Central memory CD4-positive, alpha-beta T cell (primary cell): ENCODE measurements around the gene NPIPA1.
"Not testable (repeated sequence)": the region's sequence is repeated elsewhere in the genome, so short reads cannot be mapped to it uniquely, and the experiment has no call there.

Experiments
- DNase-seq: peaks from one replicate; pipeline ENCODE4 v3.0.0; 2022

The NPIPA1 gene

DNA sequence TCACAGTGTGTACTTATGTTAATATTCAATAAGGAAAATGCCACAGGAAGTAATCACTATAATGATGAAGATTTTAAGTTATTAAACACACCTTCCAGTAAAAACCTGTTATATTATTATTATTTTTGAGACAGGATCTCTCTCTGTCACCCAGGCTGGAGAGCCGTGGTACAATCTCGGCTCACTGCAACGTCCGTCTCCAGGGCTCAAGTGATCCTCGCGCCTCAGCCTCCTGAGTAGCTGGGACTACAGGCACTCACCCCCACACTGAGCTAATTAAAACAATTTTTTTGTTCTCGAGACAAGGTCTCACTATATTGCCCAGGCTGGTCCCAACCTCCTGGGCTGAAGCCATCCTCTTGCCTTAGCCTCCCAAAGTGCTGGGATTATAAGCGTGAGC lies 41.0 kb downstream of the NPIPA1 start:
- not testable (repeated sequence) for DNase-seq

DNA sequence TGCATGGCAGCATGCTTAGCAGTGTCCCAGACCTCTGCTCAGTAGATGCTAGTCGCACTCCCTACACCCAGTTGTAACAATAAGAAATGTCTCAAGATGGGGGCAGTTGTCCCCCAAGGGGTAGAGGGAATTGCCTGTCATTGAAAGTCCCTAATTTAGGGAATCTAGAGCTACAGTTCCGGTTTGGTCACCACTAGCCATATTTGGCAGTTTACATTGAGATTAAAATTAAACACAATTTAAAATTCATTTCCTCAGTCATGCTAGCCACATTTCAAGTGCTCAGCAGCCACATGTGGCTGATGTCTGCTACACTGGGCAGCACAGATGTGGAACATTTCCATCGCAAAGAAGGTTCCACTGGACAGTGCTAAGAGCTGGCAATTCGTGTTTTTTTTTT lies 41.7 kb downstream of the NPIPA1 start:
- DNase-seq = not testable (repeated sequence)

DNA sequence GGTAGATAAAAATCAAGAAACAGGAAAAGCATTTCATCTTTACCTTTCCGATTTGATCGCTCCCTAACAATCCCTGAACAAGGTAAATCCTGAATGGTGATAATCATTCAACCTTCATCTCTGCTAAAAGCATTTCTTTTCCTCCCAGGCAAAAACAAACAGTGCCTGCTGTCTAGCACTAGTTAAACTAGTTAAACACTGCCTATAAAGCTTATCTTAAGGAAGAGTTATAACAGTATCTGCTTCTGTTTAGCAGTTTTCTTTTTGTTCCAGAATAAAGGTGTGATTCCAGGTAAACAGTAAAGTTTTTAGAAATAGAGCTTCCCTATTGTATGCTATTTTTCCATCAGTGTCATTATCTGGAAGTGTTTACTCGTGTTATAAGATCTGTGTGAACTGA lies 44.0 kb downstream of the NPIPA1 start:
- DNase-seq = not testable (repeated sequence)

DNA sequence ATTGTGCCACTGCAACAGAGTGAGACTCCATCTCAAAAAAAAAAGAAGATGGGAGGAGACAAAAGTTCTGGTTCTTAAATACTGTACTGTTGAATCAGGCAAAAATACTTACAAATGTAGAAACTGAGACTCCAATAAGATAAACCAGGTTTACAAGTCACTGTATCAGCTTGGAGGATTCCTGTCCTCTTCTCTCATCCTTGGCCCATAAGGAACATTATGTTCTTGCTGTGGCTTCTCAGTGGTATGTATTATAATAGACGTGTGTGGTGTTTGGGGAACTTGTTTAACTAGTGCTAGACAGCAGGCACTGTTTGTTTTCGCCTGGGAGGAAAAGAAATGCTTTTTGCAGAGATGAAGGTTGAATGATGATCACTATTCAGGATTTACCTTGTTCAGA lies 45.3 kb downstream of the NPIPA1 start:
- DNase-seq = not testable (repeated sequence)

DNA sequence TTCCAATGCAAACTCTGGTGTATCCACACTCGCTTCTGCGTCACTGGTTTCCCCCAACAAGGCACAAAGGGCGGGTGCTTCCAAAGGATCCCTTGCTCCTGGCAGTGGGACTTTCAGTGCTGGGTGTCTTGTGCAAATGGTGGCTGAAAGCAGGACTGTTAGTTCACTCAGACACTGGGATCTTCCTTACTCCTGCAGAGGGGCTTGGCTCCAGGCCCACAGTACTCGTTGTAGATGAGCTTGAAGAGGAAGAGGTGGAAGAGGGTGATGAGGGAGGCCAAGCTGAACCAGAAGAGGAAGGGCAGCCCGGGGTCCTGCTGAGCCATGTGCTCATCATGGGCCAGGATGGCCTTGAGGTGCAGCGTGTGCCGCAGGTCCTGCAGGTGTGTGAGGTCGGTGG lies 50.8 kb downstream of the NPIPA1 start:
- DNase-seq = not testable (repeated sequence)

DNA sequence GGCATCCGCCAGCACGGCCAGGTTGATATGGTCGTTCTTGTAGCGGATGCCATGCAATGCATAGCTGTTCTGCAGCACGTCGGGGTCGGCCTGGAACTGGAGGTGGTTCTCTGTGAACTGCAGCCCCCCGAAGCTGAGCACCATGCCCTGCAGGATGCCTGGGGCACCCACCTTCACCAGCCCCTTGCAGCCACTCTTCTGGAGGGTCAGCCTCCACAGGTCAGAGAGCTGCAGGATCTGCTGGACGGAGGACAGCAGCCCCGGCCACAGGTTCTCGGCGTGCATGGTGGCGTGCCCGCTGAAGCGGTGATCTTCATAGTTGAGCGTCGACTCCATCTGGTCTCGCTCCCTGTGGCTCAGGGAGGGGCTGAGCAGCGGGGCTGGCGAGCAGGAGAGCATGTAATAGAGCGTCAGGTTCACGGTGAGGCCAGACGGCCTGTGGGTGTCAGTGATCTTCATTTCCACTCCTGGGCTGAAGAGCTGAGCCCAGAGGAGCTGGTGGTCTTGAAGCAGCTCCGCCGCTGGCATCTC lies 51.5 kb downstream of the NPIPA1 start:
- DNase-seq = not testable (repeated sequence)

DNA sequence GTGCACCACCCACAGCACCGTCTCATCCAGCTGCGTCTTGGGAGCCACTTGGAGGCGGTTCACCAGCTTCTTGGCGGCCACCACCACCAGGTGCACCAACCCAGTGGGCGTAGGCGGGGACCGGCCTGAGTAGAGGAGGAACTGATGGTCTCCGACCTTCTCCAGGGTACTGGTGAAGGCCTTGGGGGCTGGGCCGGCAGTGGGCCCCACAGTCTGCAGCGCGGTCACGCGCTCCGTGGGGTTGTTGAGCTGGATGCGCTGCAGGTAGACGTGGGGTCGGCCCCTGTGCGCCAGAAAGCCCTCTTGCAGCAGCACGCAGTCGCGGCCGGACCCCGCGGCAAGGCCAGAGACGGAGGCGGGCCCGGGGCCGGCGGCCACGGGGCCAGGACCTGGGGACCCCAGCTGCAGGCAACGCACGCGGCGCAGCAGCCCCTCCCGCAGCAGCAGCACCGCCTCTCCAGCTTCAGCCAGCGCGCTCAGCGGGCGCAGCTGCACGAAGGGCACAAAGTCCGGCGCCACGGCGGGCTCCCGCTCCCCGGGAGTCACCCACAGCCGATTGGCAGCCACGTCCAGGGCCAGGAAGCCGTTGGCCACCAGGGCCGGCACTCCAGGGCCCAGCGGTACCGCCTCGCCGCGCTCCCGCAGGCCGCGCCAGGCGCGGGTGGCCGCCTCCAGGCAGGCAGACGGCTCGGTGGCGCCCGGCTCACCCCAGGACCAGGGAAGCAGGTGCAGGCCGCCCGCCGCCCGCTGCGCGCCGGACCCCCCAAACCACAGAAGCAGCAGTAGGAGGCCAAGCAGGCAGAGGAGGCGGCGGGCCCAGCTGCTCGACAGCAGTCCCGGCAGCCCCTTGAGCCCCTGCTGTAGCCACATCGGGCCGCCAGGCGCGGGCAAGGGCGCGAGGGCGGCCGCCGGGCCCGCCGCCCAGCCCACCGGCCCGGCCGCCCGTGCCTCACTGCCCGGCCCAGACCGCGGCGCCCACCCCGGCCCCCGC lies 52.3 kb downstream of the NPIPA1 start:
- not testable (repeated sequence) for DNase-seq

DNA sequence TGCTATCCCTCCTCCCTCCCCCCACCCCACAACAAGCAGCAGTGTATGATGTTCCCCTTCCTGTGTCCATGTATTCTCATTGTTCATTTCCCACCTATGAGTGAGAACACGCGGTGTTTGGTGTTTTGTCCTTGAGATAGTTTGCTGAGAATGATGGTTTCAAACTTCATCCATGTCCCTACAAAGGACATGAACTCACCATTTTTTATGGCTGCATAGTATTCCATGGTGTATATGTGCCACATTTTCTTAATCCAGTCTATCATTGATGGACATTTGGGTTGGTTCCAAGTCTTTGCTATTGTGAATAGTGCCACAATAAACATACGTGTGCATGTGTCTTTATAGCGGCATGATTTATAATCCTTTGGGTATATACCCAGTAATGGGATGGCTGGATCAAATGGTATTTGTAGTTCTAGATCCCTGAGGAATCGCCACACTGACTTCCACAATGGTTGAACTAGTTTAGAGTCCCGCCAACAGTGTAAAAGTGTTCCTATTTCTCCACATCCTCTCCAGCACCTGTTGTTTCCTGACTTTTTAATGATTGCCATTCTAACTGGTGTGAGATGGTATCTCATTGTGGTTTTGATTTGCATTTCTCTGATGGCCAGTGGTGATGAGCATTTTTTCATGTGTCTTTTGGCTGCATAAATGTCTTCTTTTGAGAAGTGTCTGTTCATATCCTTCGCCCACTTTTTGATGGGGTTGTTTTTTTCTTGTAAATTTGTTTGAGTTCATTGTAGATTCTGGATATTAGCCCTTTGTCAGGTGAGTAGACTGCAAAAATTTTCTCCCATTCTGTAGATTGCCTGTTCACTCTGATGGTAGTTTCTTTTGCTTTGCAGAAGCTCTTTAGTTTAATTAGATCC lies 56.3 kb downstream of the NPIPA1 start:
- not testable (repeated sequence) for DNase-seq

DNA sequence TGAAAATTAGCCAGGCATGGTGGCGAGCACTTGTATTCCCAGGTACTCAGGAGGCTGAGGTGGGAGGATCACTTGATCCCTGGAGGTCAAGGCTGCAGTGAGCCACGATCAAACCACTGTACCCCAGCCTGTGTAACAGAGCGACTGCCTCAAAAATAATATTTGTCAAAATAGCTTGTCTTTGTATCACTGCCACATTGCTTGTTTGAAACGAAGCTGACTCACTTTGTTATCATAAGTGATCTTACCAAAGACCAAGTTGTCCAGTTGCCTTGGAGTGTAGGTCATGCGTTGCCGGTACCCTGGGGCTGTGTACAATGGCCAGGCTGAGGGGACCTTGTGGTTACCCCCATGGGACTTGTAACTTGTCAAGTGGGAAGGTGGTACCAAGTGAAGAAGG lies 59.5 kb downstream of the NPIPA1 start:
- DNase-seq = not testable (repeated sequence)

DNA sequence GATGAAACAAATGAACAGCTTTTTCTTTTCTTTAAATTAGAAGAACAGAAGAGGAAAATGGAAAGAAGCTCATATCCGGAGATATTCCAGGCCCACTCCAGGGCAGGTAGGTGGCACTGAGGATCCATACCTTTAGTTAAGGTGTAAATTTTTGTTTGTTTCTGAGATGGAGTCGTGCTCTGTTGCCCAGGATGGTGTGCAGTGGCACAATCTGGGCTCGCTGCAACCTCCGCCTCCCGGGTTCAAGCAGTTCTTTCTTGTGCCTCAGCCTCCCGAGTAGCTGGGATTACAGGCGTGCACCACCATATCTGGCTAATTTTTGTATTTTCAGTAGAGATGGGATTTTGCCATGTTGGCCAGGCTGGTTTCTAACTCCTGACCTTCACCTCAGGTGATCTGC lies 61.1 kb downstream of the NPIPA1 start:
- DNase-seq = not testable (repeated sequence)

DNA sequence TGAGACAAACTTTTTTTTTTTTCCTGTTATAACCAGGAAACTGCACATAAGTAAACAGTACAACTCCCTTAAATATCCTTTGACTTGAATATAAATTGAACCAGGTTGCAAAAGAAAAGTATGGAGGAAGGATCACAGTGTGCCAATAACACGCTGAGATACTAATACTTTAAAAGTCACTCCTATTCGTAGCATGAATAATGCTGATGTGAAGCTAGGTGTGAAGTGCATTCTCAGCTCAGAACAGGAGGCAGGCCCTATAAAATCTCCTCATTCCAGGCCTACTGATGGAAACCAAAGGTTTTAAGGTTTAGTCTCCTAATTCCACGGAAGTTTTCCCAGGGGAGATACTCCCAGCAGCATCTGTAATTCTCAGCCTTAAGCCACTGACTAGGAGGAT lies 62.6 kb downstream of the NPIPA1 start:
- DNase-seq = not testable (repeated sequence)
